OCI-LY3 (cell line): ENCODE results near the gene IDH2.

Source experiments
- CTCF ChIP-seq: fragments of 200-600, 300-600 bp; sonication (generic); IDR thresholded peaks from 2 replicates; pipeline ENCODE4 v1.5.1; 2014; ENCODE audit warnings: antibody characterized with exemption, low read length, low read depth
- EZH2phosphoT487 ChIP-seq: fragments of 200-600 bp; shearing (Covaris generic); IDR thresholded peaks from 2 replicates; pipeline ENCODE4 v1.6.1; 2018; ENCODE audit warnings: antibody characterized with exemption, mixed run types, low read depth

GRCh38 chr15:90051874-90052273 is 50.4 kb downstream of the IDH2 start:
- TF ChIP-seq CTCF (no peak), EZH2phosphoT487 (no peak)
